Right lobe of liver (tissue), 6 donors: ENCODE results near the gene DUSP12. TPM values are rescaled to one million over a fixed set of nuclear protein-coding genes. Genes with fewer than 3 reads are reported as not detected.

ENCODE experiments used
- ATAC-seq, 4 donors: fragments of 200-7000 bp; cut with Tn5 transposase; one replicate each; pipeline ENCODE4 v1.9.1; 2020; ENCODE audit warnings: mild to moderate bottlenecking in 4 of 4, moderate library complexity in 4 of 4
- DNase-seq, 3 donors: peaks; one replicate each; pipeline ENCODE4 v3.0.0-alpha.2; 2020
- H3K27ac ChIP-seq, 3 donors: fragments of 200-600 bp; one replicate each; pipeline ENCODE4 v1.8.0; 2022
- H3K27me3 ChIP-seq, 2 donors: fragments of 200-600 bp; one replicate each; pipeline ENCODE4 v1.8.0; 2022
- H3K36me3 ChIP-seq, 4 donors: fragments of 200-600 bp; sonication (generic) in 1 of 4; one replicate each; pipeline versions ENCODE4 v1.5.1 to v1.8.0; 2017 to 2022; ENCODE audit warnings: control low read depth in 1 of 4
- H3K4me1 ChIP-seq, 4 donors: fragments of 200-600 bp; sonication (generic) in 1 of 4; one replicate each; pipeline versions ENCODE4 v1.5.1 to v1.8.0; 2017 to 2022; ENCODE audit warnings: control low read depth in 1 of 4
- H3K4me3 ChIP-seq, 3 donors: fragments of 200-600 bp; one replicate each; pipeline ENCODE4 v1.8.0; 2022
- H3K9me3 ChIP-seq, 4 donors: fragments of 200-600 bp; sonication (generic) in 1 of 4; one replicate each; pipeline versions ENCODE4 v1.5.1 to v1.8.0; 2017 to 2022; ENCODE audit warnings: control low read depth in 1 of 4
- CTCF ChIP-seq, 4 donors: fragments of 200-600 bp in 3 of 4; fragments of 450-650 bp in 1 of 4; IDR thresholded peaks; one replicate each; pipeline versions ENCODE4 v1.5.1 to v1.8.0; 2016 to 2022; ENCODE audit warnings: antibody characterized with exemption in 4 of 4, mild to moderate bottlenecking in 2 of 4
- POLR2A ChIP-seq: fragments of 450-650 bp; IDR thresholded peaks from one replicate; pipeline ENCODE4 v1.6.1; 2017; ENCODE audit warnings: antibody characterized with exemption, mild to moderate bottlenecking
- WGBS: methylation state at CpG from one replicate; pipeline ENCODE4 v1.1.6; 2018; ENCODE audit warnings: low coverage, low lambda C conversion rate; ENCODE audit not compliant: insufficient coverage; ENCODE audit errors: missing lambda C conversion rate; 5-methylcytosine and 5-hydroxymethylcytosine counted together
- intact Hi-C, 2 donors: fragments of 100-400 bp; cut with DNase I; formaldehyde crosslinking; loops; one replicate each; pipeline versions ENCODE4 v1.11.2 to v1.14.1; 2022
- small RNA-seq, 2 experiments: library from RNA; depleted of rRNA; stranded (forward); fragments of <200 nt; gene quantifications; one replicate each; pipeline ENCODE3, GENCODE V24; 2016
- total RNA-seq, 6 experiments: library from RNA; depleted of rRNA in 2 of 6; stranded (reverse); fragments of >200 nt in 2 of 6; fragmentation: NEBNext Ultra II Directional in 3 of 6; extraction: Animal tissue kit (Norgen Biotek cat#: 25700) in 3 of 6; gene quantifications; one replicate each; pipeline versions ENCODE4 v1.1.0 to v1.2.4, GENCODE V29; 2016 to 2023
- donor health status: DM: no; HTN: yes; CAD: no.
- donor health status: DM: no; HTN: no; CAD: no.
- donor health status: DM: no; HTN: no; CAD: no.
- donor health status: DM: no; HTN: yes; CAD: no.
- donor health status: DM: no; HTN: yes; CAD: no.

DUSP12 gene
- total RNA-seq, 6 experiments from 2014 or later: 4.0 to 7.1 (median 4.7) TPM

DNA sequence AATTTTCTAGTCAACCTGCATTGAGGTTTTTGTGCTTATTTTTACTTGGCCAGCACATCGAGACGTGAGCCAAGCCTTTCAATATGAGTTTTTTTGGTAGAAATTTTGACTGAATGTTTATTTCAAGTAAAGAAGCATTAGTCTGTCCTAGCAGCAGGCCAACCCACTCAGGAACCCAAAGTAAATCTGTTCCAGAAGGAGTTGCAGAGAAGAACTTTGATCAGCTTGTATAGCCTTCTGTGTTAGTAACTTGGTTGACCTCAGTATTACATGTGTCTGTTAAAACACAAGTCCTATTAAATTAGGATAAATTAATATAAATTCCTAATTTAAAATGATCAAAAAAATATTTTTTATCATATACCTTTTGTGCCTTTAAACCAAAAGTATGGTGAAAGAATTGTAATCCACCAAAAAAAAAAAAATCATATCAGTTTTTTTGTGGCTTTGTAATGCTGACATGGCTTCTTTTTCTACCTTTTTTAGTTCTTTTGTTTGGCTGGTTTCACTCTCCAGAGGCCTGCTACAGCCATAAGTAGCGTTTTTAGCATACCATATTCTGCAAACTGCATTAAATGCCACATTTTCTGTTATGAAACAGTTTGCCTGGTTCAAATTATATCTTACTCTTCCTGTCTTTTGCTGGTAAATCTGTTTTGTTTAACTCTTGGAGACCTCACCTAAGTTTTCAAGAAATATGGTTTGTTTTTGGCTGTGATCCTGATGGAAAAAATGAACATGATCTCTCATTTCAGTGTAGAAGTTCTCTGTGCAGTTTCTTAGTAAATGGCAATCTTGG is 56.0 kb downstream of the DUSP12 start:
- no peaks in the 10 kb centered on the region for H3K9me3 ChIP-seq
- TF ChIP-seq POLR2A (no peak), CTCF (IDR thresholded peaks at IDR 0.05) (no peak)
- DNase-seq (no peak), ATAC-seq (no peak)
- intact Hi-C loops: no loop called here
- no peaks in the 10 kb centered on the region for H3K27me3 ChIP-seq
- H3K4me3 ChIP-seq: no peak overlapping the region
- H3K27ac ChIP-seq: no peak overlapping the region
- H3K4me1 ChIP-seq: no peaks in the 10 kb centered on the region
- peaks cover 0 to 12% (median 3%) of the 10 kb centered on the region in 4 donors for H3K36me3 ChIP-seq
- WGBS: 89% methylated on average over 3 of the region's 3 CpGs

Small RNAs within 50 kb of the gene (small RNA-seq; reads per million reads assigned to genes)
- 0 reads per million in 2 experiments for gene RN7SL466P

Other genes starting within 250 kb of the DUSP12 start
- gene FCGR2A, start 244.3 kb upstream of the DUSP12 start, total RNA-seq: 10 to 100 TPM in 3 of 6 experiments, 1 to 10 TPM in 3; 4.7 to 22.1 (median 13.6) TPM
- 1 to 10 TPM in 4 of 6 experiments, under 1 TPM in 2; 0.59 to 3.1 (median 1.6) TPM for gene HSPA6, start 225.2 kb upstream of the DUSP12 start, total RNA-seq
- gene FCGR3A, start 200.0 kb upstream of the DUSP12 start, total RNA-seq: 100 to 1,000 TPM in 1 of 6 experiments, 10 to 100 TPM in 5; 17.6 to 127 (median 31.2) TPM
- gene FCGR3B, start 118.6 kb upstream of the DUSP12 start, total RNA-seq: 10 to 100 TPM in 1 of 6 experiments, 1 to 10 TPM in 5; 1.7 to 14.3 (median 3.6) TPM
- 10 to 100 TPM; 15.5 to 30.9 (median 25.0) TPM for gene FCGR2B, start 86.6 kb upstream of the DUSP12 start, total RNA-seq
- under 1 TPM in 1 of 6 experiments, not detected in 5; 0.20 TPM for gene FCRLA, start 42.6 kb upstream of the DUSP12 start, total RNA-seq
- gene FCRLB, start 28.2 kb upstream of the DUSP12 start, total RNA-seq: under 1 TPM; 0.14 to 0.99 (median 0.37) TPM
- gene ATF6, start 16.5 kb downstream of the DUSP12 start, total RNA-seq: 10 to 100 TPM; 16.5 to 24.4 (median 20.4) TPM